Measurements from ENCODE around the gene CTPS2.

GRCh38 chrX:16725072-16725471, 12.6 kb upstream of the CTPS2 start:
- TF ChIP-seq POLR2A (IDR thresholded peaks at IDR 0.05) (no peak), CTCF (IDR thresholded peaks at IDR 0.05 in 8 of 11, conservative IDR thresholded peaks at IDR 0.05 in 3 of 11) (no peak), POLR2AphosphoS5 (IDR thresholded peaks at IDR 0.05) (no peak)

Data from spleen (tissue), 7 donors.